ENCODE results near the gene ZNF599. TPM values are rescaled to one million over a fixed set of nuclear protein-coding genes. Genes with fewer than 3 reads are reported as not detected.

Gene ZNF599
- total and polyA plus RNA-seq, 2 experiments from 2014 or later, result 3.6 to 6.0 TPM

DNA sequence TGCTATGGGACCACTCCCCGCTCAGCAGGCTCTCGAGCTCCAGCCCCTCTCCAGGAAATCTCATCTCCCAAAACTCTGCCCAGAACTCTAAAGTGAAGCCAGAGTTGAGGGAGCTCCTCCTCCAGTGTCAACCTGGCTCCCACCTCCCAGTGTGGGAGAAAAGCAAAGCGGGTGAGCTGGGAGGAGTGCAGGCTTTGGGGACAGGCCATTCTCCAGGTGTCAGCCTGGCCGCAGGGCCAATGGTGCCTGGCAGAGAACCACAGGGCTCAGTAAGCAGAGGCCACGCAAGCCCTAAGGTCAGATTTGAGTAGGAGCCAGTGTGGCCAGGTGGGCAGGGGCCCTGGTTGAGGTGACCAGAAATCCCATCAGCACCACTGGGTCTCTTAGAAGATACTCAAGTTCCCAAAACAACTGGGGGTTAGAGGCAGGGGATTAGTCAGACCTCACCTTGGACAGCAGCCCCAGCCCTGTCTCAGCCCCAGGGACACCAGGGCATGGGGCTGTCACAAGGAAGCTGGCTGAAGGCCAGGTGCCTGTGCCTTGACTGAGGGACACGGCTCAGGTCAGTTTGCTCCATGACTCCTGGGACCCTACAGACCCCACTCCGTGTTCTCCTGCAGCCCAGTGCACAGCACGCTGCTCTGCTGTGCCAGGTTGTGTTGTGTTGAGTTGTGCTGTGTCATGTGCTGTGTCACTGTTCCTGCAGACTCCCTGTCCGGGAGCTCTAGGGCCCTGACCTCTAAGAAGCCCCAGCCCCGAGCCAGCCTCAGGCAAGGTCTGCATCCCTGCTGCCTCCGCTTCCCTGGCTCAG lies 41.8 kb downstream of the ZNF599 start:
- no peak for TF ChIP-seq JUNB (IDR thresholded peaks at IDR 0.05; ENCODE audit: unreplicated experiment)
- peaks cover 11% of the 10 kb centered on the region for H3K4me1 Mint-ChIP-seq
- Histone ChIP-seq H3K4me2 (no peak overlapping the region), H3K27ac (ENCODE audit: low read depth) (no peak overlapping the region), H2AFZ (no peak overlapping the region), H3K4me3 (no peak overlapping the region), H3K27me3 (ENCODE audit: insufficient read depth) (no peaks in the 10 kb centered on the region), H3F3A (replicated peaks; ENCODE audit: low read depth) (no peaks in the 10 kb centered on the region), H3K9me2 (ENCODE audit: insufficient read depth) (no peaks in the 10 kb centered on the region), H3K36me3 (ENCODE audit: insufficient read depth) (no peaks in the 10 kb centered on the region), H3K79me2 (replicated peaks; ENCODE audit: insufficient read depth) (no peaks in the 10 kb centered on the region), H4K20me1 (replicated peaks; ENCODE audit: insufficient read depth) (no peaks in the 10 kb centered on the region), H3K4me1 (ENCODE audit: insufficient read depth) (peaks cover 6% of the 10 kb centered on the region)
- H3K27ac Mint-ChIP-seq, result peak overlapping the region; percentile 52; the same call in 1 of the 2 replicates
- no peaks in the 10 kb centered on the region; the same call in 1 of the 3 replicates for H3K36me3 Mint-ChIP-seq (ENCODE audit: low read depth)
- peak overlapping the region; percentile 29; the same call in 1 of the 3 replicates for H3K4me3 Mint-ChIP-seq
- H3K27me3 Mint-ChIP-seq (ENCODE audit: insufficient read depth, low read depth, poor library complexity), result peaks cover 4% of the 10 kb centered on the region
- H3K9me3 Mint-ChIP-seq, result peaks cover 7% of the 10 kb centered on the region; the same call in 2 of the 3 replicates
- DNase-seq (ENCODE audit: low spot score) (no peak), ATAC-seq (no peak)

- no peaks in the 10 kb centered on the region; the same call in 2 of the 3 replicates for H3K36me3 Mint-ChIP-seq (ENCODE audit: low read depth)
- H3K9me2 ChIP-seq (ENCODE audit: insufficient read depth), result no peaks in the 10 kb centered on the region
- H3K4me1 Mint-ChIP-seq, result no peaks in the 10 kb centered on the region
- H3K27ac Mint-ChIP-seq, result no peak overlapping the region
- no peak overlapping the region for H2AFZ ChIP-seq
- no peak overlapping the region for H3K4me3 Mint-ChIP-seq
- H3K4me1 ChIP-seq (ENCODE audit: insufficient read depth), result no peaks in the 10 kb centered on the region
- H3K36me3 ChIP-seq (ENCODE audit: insufficient read depth), result no peaks in the 10 kb centered on the region
- H3K79me2 ChIP-seq (replicated peaks; ENCODE audit: insufficient read depth), result no peaks in the 10 kb centered on the region
- TF ChIP-seq ZNF114 (CRISPR knock-in tag; IDR thresholded peaks at IDR 0.05), result no peak
- TF ChIP-seq POLR2AphosphoS5 (IDR thresholded peaks at IDR 0.05; ENCODE audit: low read depth), result no peak
- TF ChIP-seq CTCF (conservative IDR thresholded peaks at IDR 0.05; ENCODE audit: low read depth in 2 of 2), result no peak
- TF ChIP-seq NANOG (IDR thresholded peaks at IDR 0.05; ENCODE audit: borderline replicate concordance), result no peak
- no peak for TF ChIP-seq EZH2phosphoT487 (IDR thresholded peaks at IDR 0.05; ENCODE audit: unreplicated experiment)
- TF ChIP-seq CREB1 (CRISPR knock-in tag; IDR thresholded peaks at IDR 0.05; ENCODE audit: low read depth), result no peak
- no peak for TF ChIP-seq EZH2 (IDR thresholded peaks at IDR 0.05; ENCODE audit: low read depth, unreplicated experiment)
- TF ChIP-seq REST (IDR thresholded peaks at IDR 0.05; ENCODE audit: unreplicated experiment), result no peak
- no peak for TF ChIP-seq STAT1 (IDR thresholded peaks at IDR 0.05; ENCODE audit: unreplicated experiment)
- TF ChIP-seq ETS1 (IDR thresholded peaks at IDR 0.05), result no peak
- peaks cover 4% of the 10 kb centered on the region for H3K27me3 Mint-ChIP-seq (ENCODE audit: insufficient read depth, low read depth, poor library complexity)
- H3K27ac ChIP-seq (ENCODE audit: low read depth), result no peak overlapping the region
- H3K4me3 ChIP-seq, result no peak overlapping the region
- H3K9me3 Mint-ChIP-seq, result peaks cover 21% of the 10 kb centered on the region
- DNase-seq (ENCODE audit: low spot score) (no peak), ATAC-seq (no peak)
- no peaks in the 10 kb centered on the region for H3F3A ChIP-seq (replicated peaks; ENCODE audit: low read depth)
- no peaks in the 10 kb centered on the region for H3K27me3 ChIP-seq (ENCODE audit: insufficient read depth)
- H3K4me2 ChIP-seq, result no peak overlapping the region
- H4K20me1 ChIP-seq (replicated peaks; ENCODE audit: insufficient read depth), result no peaks in the 10 kb centered on the region
Observed at GRCh38 chr19:34725400-34725799, 47.6 kb downstream of the ZNF599 start.

All from GM23338 (cell line).